ENCODE data around the gene HMCN1.

GRCh38 chr1:185939142-185939541, 205.0 kb downstream of the HMCN1 start:
- TF ChIP-seq CTCF (IDR thresholded peaks at IDR 0.05; ENCODE audit: poor library complexity, severe bottlenecking) (no peak), EP300 (conservative IDR thresholded peaks at IDR 0.05; ENCODE audit: poor library complexity, severe bottlenecking) (no peak), POLR2AphosphoS5 (IDR thresholded peaks at IDR 0.05) (no peak), SMC3 (conservative IDR thresholded peaks at IDR 0.05; ENCODE audit: poor library complexity) (no peak), EZH2 (IDR thresholded peaks at IDR 0.05; ENCODE audit: borderline replicate concordance, insufficient read depth, low read length, poor library complexity, severe bottlenecking) (no peak)
